Adrenal gland (tissue), 5 donors: ENCODE results near the gene YIF1B.

ENCODE experiments used
- POLR2A ChIP-seq, 2 donors: fragments of 450-650 bp; IDR thresholded peaks; one replicate each; pipeline ENCODE4 v1.6.1; 2017; ENCODE audit warnings: antibody characterized with exemption in 2 of 2, mild to moderate bottlenecking in 2 of 2, moderate library complexity in 1 of 2
- TF ChIP-seq, protein P1 (sequence below), 6 experiments: fragments of 450-650 bp in 4 of 6; fragments of 200-600 bp in 2 of 6; sonication (generic) in 1 of 6; IDR thresholded peaks; 1 replicate in 5 of 6; 2 replicates in 1 of 6; pipeline versions ENCODE4 v1.5.1 to v1.8.0; 2016 to 2021; ENCODE audit warnings: antibody characterized with exemption in 6 of 6, mild to moderate bottlenecking in 2 of 6, moderate library complexity in 1 of 6
- donor health status: DM: no; HTN: no; CAD: no.

DNA sequence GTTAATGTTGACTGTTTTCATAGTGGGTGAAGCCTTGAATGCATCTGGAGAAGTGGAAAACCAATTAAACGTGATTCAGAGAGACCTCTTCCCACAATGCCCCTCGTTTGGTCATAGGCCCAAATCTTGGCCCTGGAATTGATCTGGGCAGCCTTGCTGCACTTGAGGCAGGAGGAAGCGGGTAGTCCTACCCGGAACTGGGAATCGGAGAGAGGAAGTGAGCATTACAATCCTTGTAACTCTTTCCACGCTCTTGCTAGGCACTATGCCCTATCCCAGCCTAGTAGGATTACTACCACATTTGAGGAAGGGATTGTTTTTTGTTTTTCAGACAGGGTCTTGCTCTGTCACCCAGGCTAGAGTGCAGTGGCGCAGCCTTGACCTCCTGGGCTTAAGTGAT lies 7.5 kb upstream of the YIF1B start:
- TF ChIP-seq, protein P1, sequence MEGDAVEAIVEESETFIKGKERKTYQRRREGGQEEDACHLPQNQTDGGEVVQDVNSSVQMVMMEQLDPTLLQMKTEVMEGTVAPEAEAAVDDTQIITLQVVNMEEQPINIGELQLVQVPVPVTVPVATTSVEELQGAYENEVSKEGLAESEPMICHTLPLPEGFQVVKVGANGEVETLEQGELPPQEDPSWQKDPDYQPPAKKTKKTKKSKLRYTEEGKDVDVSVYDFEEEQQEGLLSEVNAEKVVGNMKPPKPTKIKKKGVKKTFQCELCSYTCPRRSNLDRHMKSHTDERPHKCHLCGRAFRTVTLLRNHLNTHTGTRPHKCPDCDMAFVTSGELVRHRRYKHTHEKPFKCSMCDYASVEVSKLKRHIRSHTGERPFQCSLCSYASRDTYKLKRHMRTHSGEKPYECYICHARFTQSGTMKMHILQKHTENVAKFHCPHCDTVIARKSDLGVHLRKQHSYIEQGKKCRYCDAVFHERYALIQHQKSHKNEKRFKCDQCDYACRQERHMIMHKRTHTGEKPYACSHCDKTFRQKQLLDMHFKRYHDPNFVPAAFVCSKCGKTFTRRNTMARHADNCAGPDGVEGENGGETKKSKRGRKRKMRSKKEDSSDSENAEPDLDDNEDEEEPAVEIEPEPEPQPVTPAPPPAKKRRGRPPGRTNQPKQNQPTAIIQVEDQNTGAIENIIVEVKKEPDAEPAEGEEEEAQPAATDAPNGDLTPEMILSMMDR (IDR thresholded peaks at IDR 0.05), result no peak
- no peak for TF ChIP-seq POLR2A (IDR thresholded peaks at IDR 0.05)
